Left ventricle myocardium inferior (tissue), 1 donor: ENCODE results near the gene IL1RAPL1. TPM values are rescaled to one million over a fixed set of nuclear protein-coding genes. Genes with fewer than 3 reads are reported as not detected.

Source experiments
- DNase-seq: peaks from one replicate; pipeline ENCODE4 v3.0.0-alpha.2; 2020
- H3K27ac ChIP-seq: fragments of 200-600 bp; replicated peaks from 2 replicates; pipeline ENCODE4 v1.8.0; 2021
- H3K27me3 ChIP-seq: fragments of 200-600 bp; 2 replicates; pipeline ENCODE4 v1.8.0; 2021; ENCODE audit warnings: low read depth
- H3K36me3 ChIP-seq: fragments of 200-600 bp; 2 replicates; pipeline ENCODE4 v1.8.0; 2021
- H3K4me1 ChIP-seq: fragments of 200-600 bp; 2 replicates; pipeline ENCODE4 v1.8.0; 2021
- H3K4me3 ChIP-seq: fragments of 200-600 bp; 2 replicates; pipeline ENCODE4 v1.8.0; 2021; ENCODE audit warnings: mild to moderate bottlenecking, moderate library complexity
- H3K9me3 ChIP-seq: fragments of 200-600 bp; replicated peaks from 2 replicates; pipeline ENCODE4 v1.8.0; 2021
- CTCF ChIP-seq: fragments of 200-600 bp; IDR thresholded peaks from 2 replicates; pipeline ENCODE4 v1.8.0; 2021; ENCODE audit warnings: antibody characterized with exemption, mild to moderate bottlenecking, borderline replicate concordance
- intact Hi-C: fragments of 100-400 bp; cut with micrococcal nuclease; formaldehyde crosslinking; loops from one replicate; pipeline ENCODE4 v1.11.0; 2022
- total RNA-seq: library from RNA; stranded (reverse); fragmentation: NEBNext Ultra II Directional; extraction: Animal tissue kit (Norgen Biotek cat#: 25700); gene quantifications from one replicate; pipeline ENCODE4 v1.2.1, GENCODE V29; 2021
- donor health status: DM: no; HTN: yes; CAD: no; lungs with severe emphysema.

IL1RAPL1 gene
- total RNA-seq, 1 donor from 2014 or later: 1.9 TPM

DNA sequence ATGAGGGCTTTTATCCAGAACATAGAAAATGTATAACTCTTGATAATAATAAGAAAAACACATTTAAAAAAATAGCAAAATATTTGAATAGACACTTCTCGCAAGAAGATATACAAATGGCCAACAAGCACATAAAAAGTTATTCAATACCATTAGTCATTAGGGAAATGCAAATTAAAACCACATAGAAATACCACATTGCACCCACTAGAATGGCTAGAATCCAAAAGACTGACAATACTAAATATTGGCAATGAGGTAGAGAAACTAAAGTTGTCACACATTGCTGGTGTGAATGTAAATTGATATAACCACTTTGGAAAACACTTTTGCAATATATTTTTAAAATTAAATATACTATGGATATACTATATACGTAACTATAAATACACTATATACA is 873.8 kb downstream of the IL1RAPL1 start:
- H3K27me3 ChIP-seq: no peaks in the 10 kb centered on the region
- TF ChIP-seq CTCF: no peak
- H3K36me3 ChIP-seq: no peaks in the 10 kb centered on the region
- no peak overlapping the region for H3K4me3 ChIP-seq
- no peaks in the 10 kb centered on the region for H3K4me1 ChIP-seq
- H3K9me3 ChIP-seq: no peaks in the 10 kb centered on the region
- no peak overlapping the region for H3K27ac ChIP-seq
- intact Hi-C loops: no loop called here
- DNase-seq: no peak

DNA sequence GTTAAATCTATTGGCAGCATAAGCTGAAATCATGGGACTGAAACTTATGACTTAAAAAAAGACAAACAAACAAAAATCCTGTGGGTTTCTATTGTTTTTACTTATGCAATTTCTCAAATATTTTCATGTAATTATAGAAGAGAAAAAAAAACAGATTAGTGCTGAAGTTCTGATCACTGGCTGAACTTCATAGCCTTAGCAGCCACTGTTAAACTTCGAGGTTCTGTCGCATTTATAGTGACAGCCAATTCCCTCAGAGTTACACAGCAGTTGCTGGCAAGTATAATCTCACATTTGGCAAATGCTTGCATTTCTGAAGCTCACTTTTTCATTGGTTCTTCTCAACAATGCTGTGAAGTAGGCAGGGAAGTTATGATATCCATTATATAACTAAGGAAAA is 879.2 kb downstream of the IL1RAPL1 start:
- no peak for DNase-seq
- TF ChIP-seq CTCF: no peak
- no peaks in the 10 kb centered on the region for H3K36me3 ChIP-seq
- no peaks in the 10 kb centered on the region for H3K4me1 ChIP-seq
- H3K27me3 ChIP-seq: no peaks in the 10 kb centered on the region
- no peaks in the 10 kb centered on the region for H3K9me3 ChIP-seq
- intact Hi-C loops: no loop called here
- H3K27ac ChIP-seq: no peak overlapping the region
- H3K4me3 ChIP-seq: no peak overlapping the region

DNA sequence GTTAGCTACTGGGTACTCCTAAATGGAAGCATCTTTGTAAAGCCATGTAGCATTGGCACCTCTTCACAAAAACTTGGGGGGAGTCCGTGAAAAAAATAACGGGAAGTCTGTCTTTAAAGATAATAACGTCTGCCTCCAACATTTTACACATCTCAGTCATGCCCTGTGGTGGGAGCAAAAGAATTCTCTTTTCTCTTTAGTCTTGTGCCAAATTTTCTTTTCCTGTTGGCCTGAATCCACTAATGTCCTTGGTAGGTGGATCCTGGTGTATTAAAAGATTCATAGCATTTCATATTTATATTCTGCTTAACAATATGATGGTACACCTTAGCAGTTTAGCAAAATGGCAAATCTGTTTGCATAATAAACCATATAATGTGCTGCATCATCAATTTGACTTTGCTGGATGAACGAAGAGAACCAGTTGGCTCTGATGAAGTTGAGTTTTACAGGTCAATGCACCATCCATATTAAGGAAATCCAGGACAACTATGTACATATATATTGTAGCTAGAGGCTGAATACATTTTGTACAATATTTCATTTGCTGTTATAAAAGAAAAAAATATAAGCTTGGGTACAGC is 881.8 kb downstream of the IL1RAPL1 start:
- H3K36me3 ChIP-seq: no peaks in the 10 kb centered on the region
- TF ChIP-seq CTCF: no peak
- H3K27ac ChIP-seq: no peak overlapping the region
- H3K4me1 ChIP-seq: no peaks in the 10 kb centered on the region
- H3K4me3 ChIP-seq: no peak overlapping the region
- intact Hi-C loops: no loop called here
- no peaks in the 10 kb centered on the region for H3K27me3 ChIP-seq
- DNase-seq: no peak
- no peaks in the 10 kb centered on the region for H3K9me3 ChIP-seq

DNA sequence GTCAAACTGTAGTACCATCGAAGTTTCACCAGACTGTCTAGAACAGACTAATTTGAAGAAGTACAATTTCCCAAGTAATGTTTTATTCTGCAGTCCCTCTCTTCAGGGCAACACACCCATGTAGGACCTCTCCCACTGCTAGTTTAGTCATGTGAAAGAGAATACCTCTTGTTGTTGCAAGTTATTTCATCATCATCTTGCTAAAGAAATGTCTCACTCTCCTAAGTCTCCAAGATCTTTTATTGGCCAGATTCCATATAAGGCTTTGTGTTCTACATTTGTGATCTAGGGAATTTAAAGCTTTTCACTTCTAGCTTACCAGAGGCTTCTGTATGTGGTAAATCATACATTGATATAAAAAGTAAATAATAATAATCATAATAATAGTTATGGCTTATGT is 882.8 kb downstream of the IL1RAPL1 start:
- TF ChIP-seq CTCF: no peak
- no peak overlapping the region for H3K4me3 ChIP-seq
- H3K27ac ChIP-seq: no peak overlapping the region
- no peaks in the 10 kb centered on the region for H3K27me3 ChIP-seq
- H3K9me3 ChIP-seq: no peaks in the 10 kb centered on the region
- intact Hi-C loops: no loop called here
- H3K4me1 ChIP-seq: no peaks in the 10 kb centered on the region
- DNase-seq: no peak
- no peaks in the 10 kb centered on the region for H3K36me3 ChIP-seq

GRCh38 chrX:29471829-29472228 is 884.6 kb downstream of the IL1RAPL1 start:
- no peak for TF ChIP-seq CTCF
- intact Hi-C loops: no loop called here
- Histone ChIP-seq H3K36me3 (no peaks in the 10 kb centered on the region), H3K27me3 (no peaks in the 10 kb centered on the region), H3K4me1 (no peaks in the 10 kb centered on the region), H3K27ac (no peak overlapping the region), H3K9me3 (no peaks in the 10 kb centered on the region), H3K4me3 (no peak overlapping the region)
- DNase-seq: no peak

DNA sequence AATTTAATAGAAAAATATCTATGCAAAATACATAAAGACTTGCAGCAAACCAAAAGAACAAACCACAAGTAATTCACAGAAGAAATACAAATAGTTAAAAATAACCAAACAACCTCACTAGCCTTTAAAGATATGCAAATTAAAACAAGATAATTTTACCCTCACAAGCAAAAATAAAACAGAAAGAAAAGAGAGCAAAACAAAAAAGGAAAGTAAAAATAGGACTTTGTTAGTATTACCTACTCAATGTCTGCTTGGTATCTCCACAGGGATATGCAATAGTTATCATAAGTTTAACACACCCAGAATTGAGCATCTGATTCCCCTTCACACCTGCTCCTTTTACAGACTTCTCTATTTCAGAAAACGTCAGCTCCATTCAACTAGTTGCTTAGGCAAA is 890.6 kb downstream of the IL1RAPL1 start:
- no peak for DNase-seq
- Histone ChIP-seq H3K4me3 (no peak overlapping the region), H3K36me3 (no peaks in the 10 kb centered on the region), H3K27ac (no peak overlapping the region), H3K4me1 (no peaks in the 10 kb centered on the region), H3K9me3 (no peaks in the 10 kb centered on the region), H3K27me3 (no peaks in the 10 kb centered on the region)
- no peak for TF ChIP-seq CTCF
- intact Hi-C loops: no loop called here
